Endothelial cell of umbilical vein (primary cell): ENCODE data around the gene STK17A. TPM values are rescaled to one million over a fixed set of nuclear protein-coding genes. Genes with fewer than 3 reads are reported as not detected.

Source experiments
- BruUV-seq: library from RNA; stranded (reverse); fragments of 400-500 nt; replicated peaks from 2 replicates; lab custom pipeline; 2021; lab: Mats Ljungman, UMichigan
- CTCF ChIA-PET: fragments of 300-600, 350-600 bp; sonication (Branson Sonifier 250); formaldehyde crosslinking; loops from one replicate; lab custom pipeline; 2021; ENCODE audit warnings: antibody characterized with exemption, inconsistent platforms; lab: Charles Lee
- POLR2A ChIA-PET: fragments of 300-600, 350-600 bp; sonication (Branson Sonifier 250); formaldehyde crosslinking; loops from one replicate; lab custom pipeline; 2021; ENCODE audit warnings: antibody characterized with exemption, inconsistent platforms; lab: Charles Lee
- DNase-seq: peaks from one replicate; pipeline ENCODE4 v3.0.0-alpha.2; 2011; ENCODE audit warnings: low read depth, low spot score
- FAIRE-seq: peaks from 2 replicates; lab custom pipeline; 2011; peaks lifted over from hg19 to GRCh38; lab: Jason Lieb, UNC
- H2AFZ ChIP-seq: 2 replicates; pipeline ENCODE4 v1.6.0; 2012; ENCODE audit warnings: low read depth, low read length, control low read depth, inconsistent platforms
- H3K27ac ChIP-seq: 2 replicates; pipeline ENCODE4 v1.5.1; 2011; ENCODE audit warnings: low read depth, mild to moderate bottlenecking, control low read depth, low read length, moderate library complexity; ENCODE audit not compliant: insufficient read depth
- H3K27me3 ChIP-seq, 2 experiments: 2 replicates each; pipeline versions ENCODE4 v1.6.0 to v1.6.1; 2011; ENCODE audit warnings: low read length in 2 of 2, mixed read lengths in 1 of 2; ENCODE audit not compliant: control insufficient read depth in 2 of 2, insufficient read depth in 2 of 2
- H3K36me3 ChIP-seq, 2 experiments: 2 replicates in 1 of 2; 3 replicates in 1 of 2; pipeline ENCODE4 v1.5.1; 2011; ENCODE audit warnings: low read length in 2 of 2, mild to moderate bottlenecking in 1 of 2, moderate library complexity in 1 of 2; ENCODE audit not compliant: control insufficient read depth in 2 of 2, insufficient read depth in 2 of 2; ENCODE audit errors: extremely low read depth in 1 of 2
- H3K4me1 ChIP-seq: 3 replicates; pipeline ENCODE4 v1.5.1; 2011; ENCODE audit warnings: mild to moderate bottlenecking, low read length; ENCODE audit not compliant: control insufficient read depth, insufficient read depth; ENCODE audit errors: extremely low read depth
- H3K4me2 ChIP-seq: 2 replicates; pipeline ENCODE4 v1.6.1; 2011; ENCODE audit warnings: low read length, control low read depth, mixed read lengths; ENCODE audit not compliant: insufficient read depth
- H3K4me3 ChIP-seq, 3 experiments: fragments of 200-600 bp in 1 of 3; sonication (generic), shearing (Covaris generic) in 1 of 3; replicated peaks in 1 of 3; 2 replicates each; pipeline ENCODE4 v1.5.1; 2011 to 2016; ENCODE audit warnings: control low read depth in 3 of 3, low read length in 3 of 3, mild to moderate bottlenecking in 2 of 3, inconsistent platforms in 1 of 3, low read depth in 1 of 3, moderate library complexity in 1 of 3; ENCODE audit not compliant: insufficient read depth in 1 of 3
- H3K79me2 ChIP-seq: 2 replicates; pipeline ENCODE4 v1.6.0; 2012; ENCODE audit warnings: low read length, inconsistent platforms; ENCODE audit not compliant: control insufficient read depth, insufficient read depth
- H3K9ac ChIP-seq: replicated peaks from 2 replicates; pipeline ENCODE3; 2011; ENCODE audit warnings: low read length, control low read depth; ENCODE audit not compliant: insufficient read depth; ENCODE audit errors: extremely low read depth
- H3K9me1 ChIP-seq: replicated peaks from 3 replicates; pipeline ENCODE4 v1.6.0; 2011; ENCODE audit warnings: mild to moderate bottlenecking, low read length; ENCODE audit not compliant: control insufficient read depth, insufficient read depth; ENCODE audit errors: extremely low read depth
- H3K9me3 ChIP-seq: replicated peaks from 2 replicates; pipeline ENCODE4 v1.5.1; 2012; ENCODE audit warnings: low read length, inconsistent platforms; ENCODE audit not compliant: control insufficient read depth, insufficient read depth
- H4K20me1 ChIP-seq: replicated peaks from 2 replicates; pipeline ENCODE3; 2011; ENCODE audit warnings: mild to moderate bottlenecking, low read length; ENCODE audit not compliant: control insufficient read depth, insufficient read depth; ENCODE audit errors: extremely low read depth
- CTCF ChIP-seq, 2 donors: IDR thresholded peaks; 1 replicate in 1 of 2; 2 replicates in 1 of 2; pipeline ENCODE4 v1.5.1; 2011; ENCODE audit warnings: low read length in 2 of 2, mild to moderate bottlenecking in 2 of 2, moderate library complexity in 2 of 2, control low read depth in 1 of 2, inconsistent platforms in 1 of 2, low read depth in 1 of 2; ENCODE audit not compliant: insufficient read depth in 1 of 2; ENCODE audit errors: extremely low read depth in 1 of 2
- EZH2 ChIP-seq: IDR thresholded peaks from 2 replicates; pipeline ENCODE4 v1.6.1; 2012; ENCODE audit warnings: borderline replicate concordance, low read depth, mild to moderate bottlenecking, moderate library complexity, low read length, inconsistent platforms; ENCODE audit not compliant: severe bottlenecking
- FOS ChIP-seq: IDR thresholded peaks from 2 replicates; pipeline ENCODE4 v1.6.1; 2011; ENCODE audit warnings: mild to moderate bottlenecking, low read length, moderate library complexity, borderline replicate concordance; ENCODE audit not compliant: insufficient read depth
- GATA2 ChIP-seq: IDR thresholded peaks from 2 replicates; pipeline ENCODE4 v1.7.0; 2011; ENCODE audit warnings: low read depth, mild to moderate bottlenecking, moderate library complexity, mixed read lengths, low read length; ENCODE audit not compliant: insufficient read length, insufficient read depth
- JUN ChIP-seq: IDR thresholded peaks from 2 replicates; pipeline ENCODE4 v1.6.1; 2011; ENCODE audit warnings: borderline replicate concordance, low read depth; ENCODE audit not compliant: insufficient read length, insufficient read depth
- MYC ChIP-seq: IDR thresholded peaks from one replicate; pipeline ENCODE4 v1.6.1; 2011; ENCODE audit warnings: mild to moderate bottlenecking, low read depth, low read length
- POLR2A ChIP-seq: IDR thresholded peaks from 2 replicates; pipeline ENCODE4 v1.6.1; 2012; ENCODE audit warnings: low read depth, mild to moderate bottlenecking, control low read depth, low read length
- POLR2AphosphoS5 ChIP-seq: IDR thresholded peaks from 2 replicates; pipeline ENCODE4 v1.6.1; 2012; ENCODE audit warnings: low read depth, mild to moderate bottlenecking, control low read depth, low read length, moderate library complexity; ENCODE audit not compliant: insufficient read depth
- dilution Hi-C: fragments of 300-500 bp; cut with MboI; formaldehyde crosslinking; loops from one replicate; pipeline ENCODE4 v1.15.0; 2019; ENCODE audit warnings: low sequenced_read_pairs; ENCODE audit not compliant: extremely low pct_ligation_motif_present
- intact Hi-C: fragments of 100-400 bp; cut with micrococcal nuclease; formaldehyde crosslinking; loops from one replicate; pipeline ENCODE4 v1.10.0; 2022
- polyA plus RNA-seq, 4 experiments: library from polyadenylated mRNA; depleted of rRNA in 3 of 4; stranded (reverse) in 3 of 4; unstranded in 1 of 4; fragments of >200 nt; gene quantifications; 2 replicates each; pipeline versions ENCODE4 v1.2.1 to v1.2.3, GENCODE V29; 2011 to 2012; ENCODE audit warnings: missing spikeins in 1 of 4
- total RNA-seq: library from RNA; stranded (reverse); gene quantifications from 2 replicates; pipeline ENCODE4 v1.2.3, GENCODE V29; 2021
- TF ChIP-seq, protein P1 (sequence below): IDR thresholded peaks from 2 replicates; pipeline ENCODE4 v1.6.1; 2011; ENCODE audit not compliant: insufficient read depth, insufficient read length

The STK17A gene
- total and polyA plus RNA-seq, 2 donors (not counting 3 experiments of a cell fraction or from before 2014, with no cell fraction given), result 11.7 to 58.8 TPM

DNA sequence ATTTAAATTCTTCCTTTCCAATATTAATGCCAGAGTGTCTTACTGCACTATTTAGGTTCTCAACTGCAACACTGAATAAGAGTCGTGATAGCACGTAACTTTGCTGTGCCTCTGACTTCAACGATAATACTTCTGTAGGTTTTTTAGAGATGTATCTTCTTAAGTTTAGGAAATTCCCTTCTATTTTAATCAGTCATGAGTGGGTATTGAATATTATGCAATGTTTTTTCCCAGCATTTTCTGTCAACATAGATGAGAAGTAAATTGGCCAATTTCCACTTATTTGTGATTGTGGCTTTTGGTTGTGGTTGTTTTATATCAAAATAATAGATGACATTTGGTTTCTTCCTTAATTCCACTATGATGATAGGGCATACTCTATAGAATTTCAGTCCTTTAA is 6.7 kb upstream of the STK17A start:
- dilution Hi-C loops (loop anchor here (25.0 kb wide), 1 partner anchor 136 kb away; no protein-coding TSS in a partner anchor), intact Hi-C loops (no loop called here)
- no peaks in the 10 kb centered on the region for H3K79me2 ChIP-seq
- H3K4me1 ChIP-seq, result peaks cover 7% of the 10 kb centered on the region
- FAIRE-seq, result no peak
- H3K27ac ChIP-seq, result no peak overlapping the region
- no peak overlapping the region for H2AFZ ChIP-seq
- POLR2A ChIA-PET, result no interaction called here
- DNase-seq, result no peak
- no peaks in the 10 kb centered on the region for H3K36me3 ChIP-seq
- no peak overlapping the region for H3K9ac ChIP-seq
- CTCF ChIA-PET, result no interaction called here
- BruUV-seq, result no TSS peak
- no peak for TF ChIP-seq POLR2A
- TF ChIP-seq, protein P1, sequence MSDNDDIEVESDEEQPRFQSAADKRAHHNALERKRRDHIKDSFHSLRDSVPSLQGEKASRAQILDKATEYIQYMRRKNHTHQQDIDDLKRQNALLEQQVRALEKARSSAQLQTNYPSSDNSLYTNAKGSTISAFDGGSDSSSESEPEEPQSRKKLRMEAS, result no peak
- no peak for TF ChIP-seq GATA2
- no peak for TF ChIP-seq FOS
- TF ChIP-seq CTCF (IDR thresholded peaks at IDR 0.05; ENCODE audit: extremely low read depth in 1 of 2, insufficient read depth in 1 of 2, low read depth in 1 of 2, low read length in 2 of 2), result no peak
- no peak for TF ChIP-seq JUN
- TF ChIP-seq EZH2, result no peak
- TF ChIP-seq POLR2AphosphoS5, result no peak
- no peak for TF ChIP-seq MYC
- no peaks in the 10 kb centered on the region for H3K9me1 ChIP-seq
- no peak overlapping the region for H3K4me3 ChIP-seq
- peaks cover 0 to 7% of the 10 kb centered on the region in 2 experiments for H3K27me3 ChIP-seq
- H4K20me1 ChIP-seq, result no peaks in the 10 kb centered on the region
- H3K4me2 ChIP-seq, result no peak overlapping the region
- H3K9me3 ChIP-seq, result no peaks in the 10 kb centered on the region
